HCT116 (cell line): ENCODE data around the gene ADPGK. TPM values are rescaled to one million over a fixed set of nuclear protein-coding genes. Genes with fewer than 3 reads are reported as not detected.

Experiments
- ATAC-seq: fragments of 200-7000 bp; cut with Tn5 transposase; 2 replicates; pipeline ENCODE4 v1.9.1; 2020; ENCODE audit warnings: mild to moderate bottlenecking, moderate library complexity
- BruUV-seq: library from RNA; stranded (reverse); fragments of 400-500 nt; replicated peaks from 2 replicates; lab custom pipeline; 2021; lab: Mats Ljungman, UMichigan
- CTCF ChIA-PET: fragments of 300-600 bp; sonication (Branson Sonifier 250); formaldehyde crosslinking; loops from one replicate; lab custom pipeline; 2021; ENCODE audit warnings: antibody characterized with exemption; lab: Charles Lee
- POLR2A ChIA-PET: fragments of 300-600, 350-600 bp; sonication (Branson Sonifier 250); formaldehyde crosslinking; loops from one replicate; lab custom pipeline; 2021; ENCODE audit warnings: antibody characterized with exemption; lab: Charles Lee
- RAD21 ChIA-PET, 2 experiments: fragments of 300-600 bp; sonication (Branson Sonifier 250); formaldehyde crosslinking; loops; one replicate each; lab custom pipeline; 2023; ENCODE audit warnings: low total read pairs in 2 of 2; ENCODE audit not compliant: uncharacterized antibody in 2 of 2, unreplicated experiment in 2 of 2, low non-redundant PET in 1 of 2; lab: Charles Lee
- DNase-seq: peaks from one replicate; pipeline ENCODE4 v3.0.0-alpha.2; 2010; ENCODE audit warnings: low read depth, low spot score
- H2AFZ ChIP-seq: fragments of 200-600 bp; shearing (Covaris generic), sonication (generic); 2 replicates; pipeline ENCODE4 v1.6.1; 2017; ENCODE audit warnings: low read depth, mixed run types, mixed read lengths, antibody characterized with exemption, low read length; ENCODE audit not compliant: poor library complexity, severe bottlenecking
- H3K27ac ChIP-seq: 2 replicates; pipeline ENCODE4 v1.5.1; 2012; ENCODE audit warnings: low read depth, low read length
- H3K27me3 ChIP-seq: fragments of 200-600 bp; sonication (generic); 2 replicates; pipeline ENCODE4 v1.6.1; 2016; ENCODE audit warnings: mixed run types, low read length, mixed read lengths; ENCODE audit not compliant: insufficient read depth
- H3K36me3 ChIP-seq, 2 experiments: fragments of 200-500 bp in 1 of 2; fragments of 200-600 bp in 1 of 2; sonication (Bioruptor generic) in 1 of 2; sonication (generic) in 1 of 2; 2 replicates each; pipeline versions ENCODE4 v1.5.1 to v1.6.1; 2014 to 2016; ENCODE audit warnings: low read length in 2 of 2, inconsistent platforms in 1 of 2, mixed read lengths in 1 of 2, mixed run types in 1 of 2; ENCODE audit not compliant: insufficient read depth in 2 of 2, control insufficient read depth in 1 of 2
- H3K4me1 ChIP-seq, 2 experiments: fragments of 200-600 bp in 1 of 2; sonication (generic) in 1 of 2; 2 replicates each; pipeline versions ENCODE4 v1.5.1 to v1.6.1; 2012 to 2017; ENCODE audit warnings: low read length in 2 of 2, inconsistent platforms in 1 of 2, mild to moderate bottlenecking in 1 of 2, mixed read lengths in 1 of 2, mixed run types in 1 of 2, moderate library complexity in 1 of 2; ENCODE audit not compliant: insufficient read depth in 2 of 2, control insufficient read depth in 1 of 2
- H3K4me2 ChIP-seq: fragments of 200-600 bp; sonication (generic); 2 replicates; pipeline ENCODE4 v1.6.1; 2017; ENCODE audit warnings: mixed run types, low read length, mixed read lengths
- H3K4me3 ChIP-seq, 2 experiments: fragments of 200-600 bp in 1 of 2; sonication (generic) in 1 of 2; replicated peaks in 1 of 2; 2 replicates each; pipeline ENCODE4 v1.5.1; 2011 to 2016; ENCODE audit warnings: low read length in 2 of 2, control low read depth in 1 of 2, low read depth in 1 of 2, mild to moderate bottlenecking in 1 of 2, mixed read lengths in 1 of 2, mixed run types in 1 of 2
- H3K79me2 ChIP-seq: fragments of 200-600 bp; sonication (generic); 2 replicates; pipeline ENCODE4 v1.6.1; 2017; ENCODE audit warnings: mild to moderate bottlenecking, mixed run types, low read length, moderate library complexity, mixed read lengths; ENCODE audit not compliant: insufficient read depth
- H3K9ac ChIP-seq: fragments of 200-600 bp; sonication (generic); 2 replicates; pipeline ENCODE4 v1.6.1; 2016; ENCODE audit warnings: low read length, mixed read lengths
- H3K9me2 ChIP-seq: fragments of 200-600 bp; sonication (generic), shearing (Covaris generic); 2 replicates; pipeline ENCODE4 v1.6.1; 2017; ENCODE audit warnings: mixed run types, mild to moderate bottlenecking, moderate library complexity; ENCODE audit not compliant: insufficient read depth
- H3K9me3 ChIP-seq, 2 experiments: fragments of 200-500 bp in 1 of 2; fragments of 200-600 bp in 1 of 2; sonication (Bioruptor generic) in 1 of 2; sonication (generic) in 1 of 2; 2 replicates each; pipeline ENCODE4 v1.6.1; 2014 to 2017; ENCODE audit warnings: low read length in 2 of 2, mixed read lengths in 2 of 2, inconsistent platforms in 1 of 2, low read depth in 1 of 2, mild to moderate bottlenecking in 1 of 2, mixed run types in 1 of 2, moderate library complexity in 1 of 2; ENCODE audit not compliant: control insufficient read depth in 1 of 2, insufficient read depth in 1 of 2
- H4K20me1 ChIP-seq: fragments of 200-600 bp; sonication (generic), shearing (Covaris generic); 2 replicates; pipeline ENCODE4 v1.6.1; 2017; ENCODE audit warnings: mixed run types, mild to moderate bottlenecking, moderate library complexity; ENCODE audit not compliant: insufficient read depth
- EZH2 ChIP-seq: fragments of 200-600 bp; sonication (generic); IDR thresholded peaks from 2 replicates; pipeline ENCODE4 v1.6.1; 2017; ENCODE audit warnings: antibody characterized with exemption, mixed run types
- FOSL1 ChIP-seq: IDR thresholded peaks from 2 replicates; pipeline ENCODE4 v1.6.1; 2012; ENCODE audit warnings: low read depth
- POLR2A ChIP-seq: IDR thresholded peaks from 2 replicates; pipeline ENCODE4 v1.7.0; 2011; ENCODE audit warnings: borderline replicate concordance; ENCODE audit not compliant: insufficient read depth, insufficient read length; ENCODE audit errors: extremely low read depth
- RAD21 ChIP-seq: IDR thresholded peaks from 2 replicates; pipeline ENCODE4 v1.6.1; 2012; ENCODE audit warnings: low read depth, mild to moderate bottlenecking
- SIN3A ChIP-seq: IDR thresholded peaks from 2 replicates; pipeline ENCODE4 v1.6.1; 2012; ENCODE audit warnings: low read depth
- YY1 ChIP-seq: IDR thresholded peaks from 2 replicates; pipeline ENCODE4 v1.6.1; 2011; ENCODE audit warnings: low read length, low read depth, moderate library complexity, mild to moderate bottlenecking; ENCODE audit not compliant: insufficient replicate concordance; ENCODE audit errors: extremely low read depth
- ZFX ChIP-seq: fragments of 450-650 bp; IDR thresholded peaks from 2 replicates; pipeline ENCODE4 v1.6.1; 2017
- intact Hi-C: fragments of 100-400 bp; cut with micrococcal nuclease; formaldehyde crosslinking; loops from 2 replicates; pipeline ENCODE4 v1.10.0; 2022
- total RNA-seq: library from RNA; stranded (reverse); gene quantifications from one replicate; pipeline ENCODE4 v1.2.1, GENCODE V29; 2021; ENCODE audit not compliant: unreplicated experiment
- TF ChIP-seq, protein P1 (sequence below): IDR thresholded peaks from 2 replicates; pipeline ENCODE4 v1.6.1; 2011; ENCODE audit warnings: mild to moderate bottlenecking, low read length, moderate library complexity; ENCODE audit not compliant: insufficient replicate concordance; ENCODE audit errors: extremely low read depth
- TF ChIP-seq, protein P2 (sequence below), 3 experiments: fragments of 200-600 bp in 1 of 3; sonication (generic) in 1 of 3; IDR thresholded peaks in 2 of 3; conservative IDR thresholded peaks in 1 of 3; 2 replicates each; pipeline ENCODE4 v1.5.1; 2012 to 2017; ENCODE audit warnings: low read depth in 2 of 3, low read length in 2 of 3, antibody characterized with exemption in 1 of 3, borderline replicate concordance in 1 of 3, control low read depth in 1 of 3, mild to moderate bottlenecking in 1 of 3, mixed read lengths in 1 of 3, mixed run types in 1 of 3, moderate library complexity in 1 of 3; ENCODE audit not compliant: insufficient read depth in 1 of 3

The ADPGK gene
- total RNA-seq, 1 experiment from 2014 or later = 41.5 TPM

DNA sequence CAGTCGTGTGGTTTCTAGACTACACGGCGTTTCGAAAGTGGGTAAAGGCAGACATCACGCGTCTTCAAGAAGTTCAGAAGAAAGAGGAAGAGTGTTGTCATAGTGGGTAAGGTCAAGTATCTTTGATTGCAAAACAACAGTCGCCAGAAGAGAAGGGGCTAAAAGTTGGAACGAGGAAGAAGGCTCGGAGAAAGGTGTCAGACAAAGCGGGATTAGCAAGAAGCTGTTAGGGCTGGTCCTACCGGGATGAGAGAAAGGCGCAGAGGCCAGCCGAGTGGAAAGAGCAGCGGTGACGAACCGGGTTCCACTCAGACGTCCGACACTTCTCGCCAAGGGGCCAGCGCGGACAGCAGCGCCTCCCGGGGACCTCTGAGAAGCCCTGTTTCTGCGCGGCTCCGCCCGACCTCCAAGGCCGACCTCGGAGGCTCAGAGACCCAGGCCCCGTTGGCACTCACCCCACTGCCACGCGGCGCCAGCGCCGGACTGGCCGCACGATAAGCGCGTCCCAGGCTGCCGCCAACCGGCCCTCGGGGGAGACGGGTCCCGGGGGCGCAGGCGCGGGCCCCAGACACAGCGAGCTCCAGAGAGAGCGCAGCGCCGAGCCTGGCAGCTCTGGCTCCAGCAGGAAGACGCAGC lies 436 bp downstream of the ADPGK start:
- BruUV-seq = no TSS peak
- Histone ChIP-seq H3K36me3 (peaks cover 2 to 21% of the 10 kb centered on the region in 2 experiments; a peak in 1 of 4 replicates), H4K20me1 (no peaks in the 10 kb centered on the region; the same call in 1 of the 2 replicates), H3K4me1 (peaks cover 0 to 21% of the 10 kb centered on the region in 2 experiments; a peak in 3 of 4 replicates), H3K9me2 (no peaks in the 10 kb centered on the region), H3K79me2 (peaks cover 52% of the 10 kb centered on the region), H3K4me2 (peak overlapping the region; percentile 100), H3K9ac (peak overlapping the region; percentile 94), H3K4me3 (peak overlapping the region; percentile 72 to 98), H3K9me3 (no peaks in the 10 kb centered on the region), H3K27me3 (no peaks in the 10 kb centered on the region), H3K27ac (peak overlapping the region; percentile 57), H2AFZ (no peak overlapping the region)
- DNase-seq = no peak
- POLR2A ChIA-PET = no interaction called here
- TF ChIP-seq FOSL1 (no peak), RAD21 (0 out of 2 replicates have a peak, but pooled peaks have one; percentile 7)
- intact Hi-C loops = loop anchor here (5.0 kb wide), 2 partner anchors 459 to 489 kb away; no protein-coding TSS in a partner anchor
- RAD21 ChIA-PET = no interaction called here
- ATAC-seq = peak; percentile 59
- CTCF ChIA-PET = interaction anchor here (1.2 kb wide), 1 partner anchor 61 kb away, joined by 3 read pairs; no protein-coding TSS in a partner anchor

DNA sequence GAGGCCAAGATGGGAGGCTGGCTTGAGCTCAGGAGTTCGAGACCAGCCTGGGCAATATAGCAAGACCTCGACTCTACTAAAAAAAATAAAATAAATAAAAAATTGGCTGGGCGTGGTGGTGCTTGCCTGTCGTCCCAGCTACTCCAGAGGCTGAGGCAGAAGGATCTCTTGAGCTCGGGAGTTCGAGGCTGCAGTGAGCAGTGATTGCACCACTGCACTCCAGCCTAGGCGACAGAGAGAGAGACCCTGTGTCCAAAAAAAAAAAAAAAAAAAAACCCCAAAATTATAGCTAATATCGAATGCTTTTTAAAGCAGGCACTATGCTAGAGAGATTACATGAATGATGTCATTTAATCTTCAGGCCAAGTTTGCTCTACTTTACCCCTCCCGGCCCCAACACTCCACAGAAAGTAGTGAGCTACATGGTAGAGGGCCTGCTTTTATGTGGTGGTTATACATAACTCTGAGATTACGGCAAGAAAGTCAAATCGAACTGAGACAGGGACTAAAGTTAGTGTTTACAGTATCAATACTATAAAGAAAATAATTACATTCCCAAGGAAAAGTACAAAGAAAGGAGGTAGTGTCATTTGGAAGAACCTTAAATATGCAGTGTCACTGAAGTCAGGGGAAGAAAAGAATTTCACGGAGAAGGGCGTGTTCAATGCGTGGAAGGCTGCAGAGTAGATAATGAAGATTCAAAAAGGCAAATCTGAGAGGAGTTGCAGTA lies 1.1 kb downstream of the ADPGK start:
- Histone ChIP-seq H3K4me1 (peaks cover 0 to 21% of the 10 kb centered on the region in 2 experiments; a peak in 3 of 4 replicates), H3K9ac (peak overlapping the region; percentile 94), H3K27ac (peak overlapping the region; percentile 57; the same call in 1 of the 2 replicates), H3K36me3 (peaks cover 2 to 21% of the 10 kb centered on the region in 2 experiments; a peak in 1 of 4 replicates), H3K4me2 (peak overlapping the region; percentile 100), H3K4me3 (peak overlapping the region; percentile 72 to 98), H2AFZ (no peak overlapping the region), H4K20me1 (no peaks in the 10 kb centered on the region; the same call in 1 of the 2 replicates), H3K9me2 (no peaks in the 10 kb centered on the region), H3K79me2 (peaks cover 58% of the 10 kb centered on the region), H3K27me3 (no peaks in the 10 kb centered on the region), H3K9me3 (no peaks in the 10 kb centered on the region)
- BruUV-seq = TSS peak; percentile 65
- TF ChIP-seq YY1 (no peak), POLR2A (no peak), ZFX (no peak), FOSL1 (no peak), SIN3A (no peak), EZH2 (no peak)
- TF ChIP-seq, protein P1, sequence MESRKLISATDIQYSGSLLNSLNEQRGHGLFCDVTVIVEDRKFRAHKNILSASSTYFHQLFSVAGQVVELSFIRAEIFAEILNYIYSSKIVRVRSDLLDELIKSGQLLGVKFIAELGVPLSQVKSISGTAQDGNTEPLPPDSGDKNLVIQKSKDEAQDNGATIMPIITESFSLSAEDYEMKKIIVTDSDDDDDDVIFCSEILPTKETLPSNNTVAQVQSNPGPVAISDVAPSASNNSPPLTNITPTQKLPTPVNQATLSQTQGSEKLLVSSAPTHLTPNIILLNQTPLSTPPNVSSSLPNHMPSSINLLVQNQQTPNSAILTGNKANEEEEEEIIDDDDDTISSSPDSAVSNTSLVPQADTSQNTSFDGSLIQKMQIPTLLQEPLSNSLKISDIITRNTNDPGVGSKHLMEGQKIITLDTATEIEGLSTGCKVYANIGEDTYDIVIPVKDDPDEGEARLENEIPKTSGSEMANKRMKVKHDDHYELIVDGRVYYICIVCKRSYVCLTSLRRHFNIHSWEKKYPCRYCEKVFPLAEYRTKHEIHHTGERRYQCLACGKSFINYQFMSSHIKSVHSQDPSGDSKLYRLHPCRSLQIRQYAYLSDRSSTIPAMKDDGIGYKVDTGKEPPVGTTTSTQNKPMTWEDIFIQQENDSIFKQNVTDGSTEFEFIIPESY = no peak
- TF ChIP-seq, protein P2, sequence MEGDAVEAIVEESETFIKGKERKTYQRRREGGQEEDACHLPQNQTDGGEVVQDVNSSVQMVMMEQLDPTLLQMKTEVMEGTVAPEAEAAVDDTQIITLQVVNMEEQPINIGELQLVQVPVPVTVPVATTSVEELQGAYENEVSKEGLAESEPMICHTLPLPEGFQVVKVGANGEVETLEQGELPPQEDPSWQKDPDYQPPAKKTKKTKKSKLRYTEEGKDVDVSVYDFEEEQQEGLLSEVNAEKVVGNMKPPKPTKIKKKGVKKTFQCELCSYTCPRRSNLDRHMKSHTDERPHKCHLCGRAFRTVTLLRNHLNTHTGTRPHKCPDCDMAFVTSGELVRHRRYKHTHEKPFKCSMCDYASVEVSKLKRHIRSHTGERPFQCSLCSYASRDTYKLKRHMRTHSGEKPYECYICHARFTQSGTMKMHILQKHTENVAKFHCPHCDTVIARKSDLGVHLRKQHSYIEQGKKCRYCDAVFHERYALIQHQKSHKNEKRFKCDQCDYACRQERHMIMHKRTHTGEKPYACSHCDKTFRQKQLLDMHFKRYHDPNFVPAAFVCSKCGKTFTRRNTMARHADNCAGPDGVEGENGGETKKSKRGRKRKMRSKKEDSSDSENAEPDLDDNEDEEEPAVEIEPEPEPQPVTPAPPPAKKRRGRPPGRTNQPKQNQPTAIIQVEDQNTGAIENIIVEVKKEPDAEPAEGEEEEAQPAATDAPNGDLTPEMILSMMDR (IDR thresholded peaks at IDR 0.05 in 2 of 3, conservative IDR thresholded peaks at IDR 0.05 in 1 of 3; ENCODE audit: borderline replicate concordance in 1 of 3, insufficient read depth in 1 of 3, low read depth in 2 of 3, low read length in 2 of 3) = no peak
- DNase-seq = no peak
- ChIA-PET RAD21 (no interaction called here), POLR2A (no interaction called here), CTCF (no interaction called here)
- intact Hi-C loops = loop anchor here (5.0 kb wide), 2 partner anchors 460 to 490 kb away; no protein-coding TSS in a partner anchor
- ATAC-seq = no peak
